Vagina (tissue), 2 donors: ENCODE data around the gene NANOG.

Source experiments
- POLR2AphosphoS5 ChIP-seq, 2 donors: sonication (generic); formaldehyde crosslinking; IDR thresholded peaks; one replicate each; pipeline ENCODE4 v1.9.0; 2017; ENCODE audit warnings: antibody characterized with exemption in 2 of 2, mild to moderate bottlenecking in 2 of 2, low read depth in 1 of 2; ENCODE audit not compliant: insufficient read depth in 1 of 2
- TF ChIP-seq, protein P1 (sequence below), 3 experiments: fragments of 450-650 bp in 2 of 3; fragments of 200-600 bp in 1 of 3; sonication (generic) in 1 of 3; IDR thresholded peaks; one replicate each; pipeline ENCODE4 v1.5.1; 2017 to 2019; ENCODE audit warnings: antibody characterized with exemption in 3 of 3, mild to moderate bottlenecking in 2 of 3, moderate library complexity in 2 of 3

DNA sequence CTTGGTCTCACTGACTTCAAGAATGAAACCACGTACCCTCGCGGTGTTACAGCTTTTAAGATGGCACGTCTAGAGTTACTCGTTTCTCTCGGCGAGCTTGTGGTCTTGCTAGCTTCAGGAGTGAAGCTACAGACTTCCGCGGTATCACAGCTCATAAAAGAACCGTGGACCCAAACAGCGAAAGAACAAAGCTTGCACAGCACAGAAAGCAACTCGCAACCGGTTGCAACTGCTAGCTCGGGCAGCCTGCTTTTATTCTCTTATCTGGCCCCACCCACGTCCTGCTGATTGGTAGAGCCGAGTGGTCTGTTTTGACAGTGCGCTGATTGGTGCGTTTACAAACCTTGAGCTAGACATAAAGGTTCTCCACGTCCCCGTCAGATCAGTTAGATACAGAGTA, 37.8 kb upstream of the NANOG start:
- TF ChIP-seq, protein P1, sequence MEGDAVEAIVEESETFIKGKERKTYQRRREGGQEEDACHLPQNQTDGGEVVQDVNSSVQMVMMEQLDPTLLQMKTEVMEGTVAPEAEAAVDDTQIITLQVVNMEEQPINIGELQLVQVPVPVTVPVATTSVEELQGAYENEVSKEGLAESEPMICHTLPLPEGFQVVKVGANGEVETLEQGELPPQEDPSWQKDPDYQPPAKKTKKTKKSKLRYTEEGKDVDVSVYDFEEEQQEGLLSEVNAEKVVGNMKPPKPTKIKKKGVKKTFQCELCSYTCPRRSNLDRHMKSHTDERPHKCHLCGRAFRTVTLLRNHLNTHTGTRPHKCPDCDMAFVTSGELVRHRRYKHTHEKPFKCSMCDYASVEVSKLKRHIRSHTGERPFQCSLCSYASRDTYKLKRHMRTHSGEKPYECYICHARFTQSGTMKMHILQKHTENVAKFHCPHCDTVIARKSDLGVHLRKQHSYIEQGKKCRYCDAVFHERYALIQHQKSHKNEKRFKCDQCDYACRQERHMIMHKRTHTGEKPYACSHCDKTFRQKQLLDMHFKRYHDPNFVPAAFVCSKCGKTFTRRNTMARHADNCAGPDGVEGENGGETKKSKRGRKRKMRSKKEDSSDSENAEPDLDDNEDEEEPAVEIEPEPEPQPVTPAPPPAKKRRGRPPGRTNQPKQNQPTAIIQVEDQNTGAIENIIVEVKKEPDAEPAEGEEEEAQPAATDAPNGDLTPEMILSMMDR (IDR thresholded peaks at IDR 0.05), result no peak
- no peak for TF ChIP-seq POLR2AphosphoS5 (IDR thresholded peaks at IDR 0.05; ENCODE audit: insufficient read depth in 1 of 2, low read depth in 1 of 2)
